GM12891 (cell line): Measurements from ENCODE around the gene PRR35.

Source experiments
- POLR2A ChIP-seq: IDR thresholded peaks from 2 replicates; pipeline ENCODE4 v1.6.1; 2011; ENCODE audit warnings: low read depth, low read length, control low read depth
- POLR2AphosphoS5 ChIP-seq: IDR thresholded peaks from 2 replicates; pipeline ENCODE4 v1.6.1; 2011; ENCODE audit warnings: low read depth, low read length, control low read depth
- POU2F2 ChIP-seq: IDR thresholded peaks from 2 replicates; pipeline ENCODE4 v1.6.1; 2011; ENCODE audit warnings: low read depth, mild to moderate bottlenecking, control low read depth, low read length, moderate library complexity
- TAF1 ChIP-seq: IDR thresholded peaks from 2 replicates; pipeline ENCODE4 v1.6.1; 2011; ENCODE audit warnings: low read depth, low read length, control low read depth

DNA sequence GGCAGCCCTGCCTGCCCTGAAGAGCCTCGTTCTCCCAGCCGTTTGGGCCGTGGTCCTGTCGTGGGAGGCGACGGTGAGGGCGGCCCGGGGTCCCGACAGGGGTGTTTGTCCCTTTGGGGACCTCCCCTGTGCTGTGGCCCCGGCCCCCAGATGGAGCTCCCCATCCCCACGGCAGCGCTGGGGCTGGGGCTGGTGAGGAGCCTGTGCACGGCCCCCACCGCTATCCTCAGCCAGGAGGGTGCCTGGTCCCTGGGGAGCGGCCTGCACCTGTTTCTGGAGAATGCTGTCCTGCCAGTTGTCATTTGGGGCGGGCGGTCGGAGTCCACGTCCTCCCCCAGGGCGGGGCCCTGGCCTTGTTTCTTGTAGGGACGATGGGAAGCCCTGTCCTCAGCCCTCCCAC lies 26.1 kb upstream of the PRR35 start:
- no peak for TF ChIP-seq POLR2AphosphoS5
- no peak for TF ChIP-seq TAF1
- no peak for TF ChIP-seq POLR2A
- no peak for TF ChIP-seq POU2F2
